ENCODE data around the gene ADGRV1.

DNA sequence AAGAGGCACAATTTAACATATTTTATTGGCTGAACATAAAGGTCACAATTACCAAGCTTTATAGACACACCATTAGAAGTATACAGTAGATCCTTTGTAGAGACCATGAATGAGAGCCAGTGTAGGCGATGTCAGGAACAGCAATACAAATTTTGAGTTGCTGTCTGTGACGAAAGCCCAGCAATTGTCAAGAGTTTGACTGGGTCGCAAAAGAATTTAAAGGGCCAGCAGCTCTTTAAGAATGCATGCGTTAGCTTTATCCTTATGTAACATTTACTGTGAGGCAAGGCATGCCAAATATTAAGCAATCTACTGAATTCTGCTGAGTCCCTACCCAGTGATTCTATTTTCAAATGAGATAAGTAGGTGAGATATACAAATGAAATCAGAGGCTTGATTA is 587.6 kb downstream of the ADGRV1 start:
- TF ChIP-seq GATA3 (IDR thresholded peaks at IDR 0.05; ENCODE audit: low read depth, low read length) (no peak), GATA2 (IDR thresholded peaks at IDR 0.05; ENCODE audit: low read depth, low read length) (no peak)
